AG04450 (cell line): ENCODE data around the gene LCNL1. TPM values are rescaled to one million over a fixed set of nuclear protein-coding genes. Genes with fewer than 3 reads are reported as not detected.

ENCODE experiments used
- CTCF ChIA-PET: fragments of 300-600, 350-600 bp; formaldehyde crosslinking; extraction: SDS; loops from one replicate; lab custom pipeline; 2022; ENCODE audit warnings: antibody characterized with exemption, inconsistent platforms; lab: Charles Lee
- POLR2A ChIA-PET: fragments of 350-600 bp; formaldehyde crosslinking; extraction: SDS; loops from one replicate; lab custom pipeline; 2021; ENCODE audit warnings: antibody characterized with exemption, inconsistent platforms; lab: Yijun Ruan, JAX
- DNase-seq: peaks from one replicate; pipeline ENCODE4 v3.0.0-alpha.2; 2011; ENCODE audit warnings: low read depth, low spot score
- H3K27ac ChIP-seq: one replicate; pipeline ENCODE4 v1.5.1; 2012; ENCODE audit warnings: low read depth, low read length, control low read depth
- H3K27me3 ChIP-seq: one replicate; pipeline ENCODE4 v1.6.0; 2012; ENCODE audit warnings: low read length; ENCODE audit not compliant: control insufficient read depth, insufficient read depth
- H3K4me3 ChIP-seq: 2 replicates; pipeline ENCODE4 v1.5.1; 2011; ENCODE audit warnings: mild to moderate bottlenecking, low read depth, low read length, control low read depth
- H3K9me3 ChIP-seq: 2 replicates; pipeline ENCODE4 v1.5.1; 2012; ENCODE audit warnings: low read length; ENCODE audit not compliant: control insufficient read depth, insufficient read depth
- CTCF ChIP-seq: IDR thresholded peaks from 2 replicates; pipeline ENCODE4 v1.5.1; 2011; ENCODE audit warnings: low read depth, low read length, control low read depth, inconsistent platforms
- polyA plus RNA-seq: library from polyadenylated mRNA; depleted of rRNA; stranded (reverse); fragments of >200 nt; gene quantifications from 2 replicates; pipeline ENCODE4 v1.2.3, GENCODE V29; 2011

The LCNL1 gene
- polyA plus RNA-seq, 1 experiment: 1.5 TPM

GRCh38 chr9:137009217-137009616, 26.4 kb downstream of the LCNL1 start:
- DNase-seq: no peak
- CTCF ChIA-PET: no interaction called here
- POLR2A ChIA-PET: no interaction called here
- TF ChIP-seq CTCF: no peak
- H3K4me3 ChIP-seq: no peak overlapping the region
- no peak overlapping the region for H3K27ac ChIP-seq
- H3K9me3 ChIP-seq: peaks cover 30% of the 10 kb centered on the region; the same call in 1 of the 2 replicates
- no peaks in the 10 kb centered on the region for H3K27me3 ChIP-seq

GRCh38 chr9:137009938-137010732, 27.3 kb downstream of the LCNL1 start:
- DNase-seq: no peak
- H3K9me3 ChIP-seq: peaks cover 39% of the 10 kb centered on the region; the same call in 1 of the 2 replicates
- TF ChIP-seq CTCF: no peak
- ChIA-PET CTCF (interaction anchor here (0.6 kb wide), 1 partner anchor 170 kb away, joined by 3 read pairs; no protein-coding TSS in a partner anchor), POLR2A (no interaction called here)
- no peak overlapping the region for H3K4me3 ChIP-seq
- H3K27ac ChIP-seq: no peak overlapping the region
- H3K27me3 ChIP-seq: no peaks in the 10 kb centered on the region

- ChIA-PET POLR2A (no interaction called here), CTCF (no interaction called here)
- Histone ChIP-seq H3K9me3 (peaks cover 40% of the 10 kb centered on the region), H3K27me3 (no peaks in the 10 kb centered on the region), H3K4me3 (no peak overlapping the region), H3K27ac (no peak overlapping the region)
- DNase-seq: no peak
- TF ChIP-seq CTCF: no peak
Measured at GRCh38 chr9:137011156-137011555, 28.4 kb downstream of the LCNL1 start.

GRCh38 chr9:137011907-137012675, 29.3 kb downstream of the LCNL1 start:
- DNase-seq: no peak
- ChIA-PET POLR2A (interaction anchor here (0.7 kb wide), 1 partner anchor 63 kb away, joined by 3 read pairs; no protein-coding TSS in a partner anchor), CTCF (no interaction called here)
- TF ChIP-seq CTCF: no peak
- H3K27ac ChIP-seq: no peak overlapping the region
- no peak overlapping the region for H3K4me3 ChIP-seq
- no peaks in the 10 kb centered on the region for H3K27me3 ChIP-seq
- peaks cover 49% of the 10 kb centered on the region for H3K9me3 ChIP-seq
